Upper lobe of left lung (tissue), 4 donors: Measurements from ENCODE around the gene PLD5.

ENCODE experiments used
- CTCF ChIP-seq, 6 experiments: fragments of 450-650 bp in 4 of 6; fragments of 200-600 bp in 2 of 6; sonication (generic) in 2 of 6; IDR thresholded peaks; one replicate each; pipeline ENCODE4 v1.5.1; 2016 to 2019; ENCODE audit warnings: antibody characterized with exemption in 6 of 6
- EP300 ChIP-seq, 4 donors: sonication (generic); formaldehyde crosslinking; IDR thresholded peaks; one replicate each; pipeline ENCODE4 v1.5.1; 2017; ENCODE audit warnings: antibody characterized with exemption in 4 of 4, control low read depth in 2 of 4
- POLR2AphosphoS5 ChIP-seq, 2 donors: sonication (generic); formaldehyde crosslinking; IDR thresholded peaks; one replicate each; pipeline ENCODE4 v1.5.1; 2017; ENCODE audit warnings: antibody characterized with exemption in 2 of 2

GRCh38 chr1:242242983-242243382, 281.5 kb downstream of the PLD5 start:
- TF ChIP-seq CTCF (IDR thresholded peaks at IDR 0.05) = no peak
- no peak for TF ChIP-seq POLR2AphosphoS5 (IDR thresholded peaks at IDR 0.05)
- TF ChIP-seq EP300 (IDR thresholded peaks at IDR 0.05) = no peak
